Mammary epithelial cell (primary cell): Measurements from ENCODE around the gene UBD.

Experiments
- EZH2 ChIP-seq: IDR thresholded peaks from 2 replicates; pipeline ENCODE4 v1.6.1; 2012; ENCODE audit warnings: low read length, inconsistent platforms, borderline replicate concordance
- TF ChIP-seq, protein P1 (sequence below), 2 donors: IDR thresholded peaks in 1 of 2; conservative IDR thresholded peaks in 1 of 2; 2 replicates each; pipeline ENCODE4 v1.5.1; 2011 to 2012; ENCODE audit warnings: inconsistent platforms in 2 of 2, low read length in 2 of 2, mild to moderate bottlenecking in 2 of 2, control low read depth in 1 of 2, low read depth in 1 of 2; ENCODE audit not compliant: insufficient read depth in 1 of 2; ENCODE audit errors: extremely low read depth in 1 of 2

DNA sequence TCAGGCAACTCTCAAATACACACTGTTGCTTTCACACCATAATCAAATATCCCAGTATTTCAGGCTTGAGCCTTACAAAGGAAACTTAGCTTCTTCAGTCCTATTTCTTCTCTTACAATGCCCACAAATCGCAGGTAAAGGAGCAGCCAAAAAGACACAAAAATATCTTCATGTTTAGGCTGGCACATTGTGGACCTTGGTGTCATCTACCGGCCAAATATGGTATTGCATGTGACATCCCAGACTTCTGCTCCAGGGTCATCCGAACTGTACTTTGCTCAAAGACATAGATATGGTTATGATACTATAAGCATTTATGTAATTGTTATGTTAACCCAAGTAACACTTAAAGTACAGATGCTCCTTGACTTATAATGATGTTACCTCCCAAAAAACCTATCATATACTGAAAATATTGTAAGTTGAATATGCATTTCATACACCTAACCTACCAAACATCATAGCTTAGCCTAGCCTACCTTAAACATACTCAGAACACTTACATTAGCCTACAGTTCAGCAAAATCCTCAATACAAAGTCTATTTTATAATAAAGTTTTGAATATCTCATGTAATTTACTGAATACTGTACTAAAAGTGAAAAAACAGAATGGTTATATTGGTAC is 30.0 kb upstream of the UBD start:
- TF ChIP-seq, protein P1, sequence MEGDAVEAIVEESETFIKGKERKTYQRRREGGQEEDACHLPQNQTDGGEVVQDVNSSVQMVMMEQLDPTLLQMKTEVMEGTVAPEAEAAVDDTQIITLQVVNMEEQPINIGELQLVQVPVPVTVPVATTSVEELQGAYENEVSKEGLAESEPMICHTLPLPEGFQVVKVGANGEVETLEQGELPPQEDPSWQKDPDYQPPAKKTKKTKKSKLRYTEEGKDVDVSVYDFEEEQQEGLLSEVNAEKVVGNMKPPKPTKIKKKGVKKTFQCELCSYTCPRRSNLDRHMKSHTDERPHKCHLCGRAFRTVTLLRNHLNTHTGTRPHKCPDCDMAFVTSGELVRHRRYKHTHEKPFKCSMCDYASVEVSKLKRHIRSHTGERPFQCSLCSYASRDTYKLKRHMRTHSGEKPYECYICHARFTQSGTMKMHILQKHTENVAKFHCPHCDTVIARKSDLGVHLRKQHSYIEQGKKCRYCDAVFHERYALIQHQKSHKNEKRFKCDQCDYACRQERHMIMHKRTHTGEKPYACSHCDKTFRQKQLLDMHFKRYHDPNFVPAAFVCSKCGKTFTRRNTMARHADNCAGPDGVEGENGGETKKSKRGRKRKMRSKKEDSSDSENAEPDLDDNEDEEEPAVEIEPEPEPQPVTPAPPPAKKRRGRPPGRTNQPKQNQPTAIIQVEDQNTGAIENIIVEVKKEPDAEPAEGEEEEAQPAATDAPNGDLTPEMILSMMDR (conservative IDR thresholded peaks at IDR 0.05 in 1 of 2, IDR thresholded peaks at IDR 0.05 in 1 of 2; ENCODE audit: extremely low read depth in 1 of 2, insufficient read depth in 1 of 2, low read depth in 1 of 2, low read length in 2 of 2) = peak; percentile 98 to 100
- no peak for TF ChIP-seq EZH2
